Stimulated activated CD4-positive, alpha-beta T cell treated with anti-CD3 and anti-CD28 coated beads, Interleukin-4, amount 100 ng/mL, for 4 hours (primary cell): ENCODE measurements around the gene CYTH2.

Source experiments
- DNase-seq, 2 experiments: peaks; one replicate each; pipeline ENCODE4 v3.0.0-alpha.2; 2020

CYTH2 gene

DNA sequence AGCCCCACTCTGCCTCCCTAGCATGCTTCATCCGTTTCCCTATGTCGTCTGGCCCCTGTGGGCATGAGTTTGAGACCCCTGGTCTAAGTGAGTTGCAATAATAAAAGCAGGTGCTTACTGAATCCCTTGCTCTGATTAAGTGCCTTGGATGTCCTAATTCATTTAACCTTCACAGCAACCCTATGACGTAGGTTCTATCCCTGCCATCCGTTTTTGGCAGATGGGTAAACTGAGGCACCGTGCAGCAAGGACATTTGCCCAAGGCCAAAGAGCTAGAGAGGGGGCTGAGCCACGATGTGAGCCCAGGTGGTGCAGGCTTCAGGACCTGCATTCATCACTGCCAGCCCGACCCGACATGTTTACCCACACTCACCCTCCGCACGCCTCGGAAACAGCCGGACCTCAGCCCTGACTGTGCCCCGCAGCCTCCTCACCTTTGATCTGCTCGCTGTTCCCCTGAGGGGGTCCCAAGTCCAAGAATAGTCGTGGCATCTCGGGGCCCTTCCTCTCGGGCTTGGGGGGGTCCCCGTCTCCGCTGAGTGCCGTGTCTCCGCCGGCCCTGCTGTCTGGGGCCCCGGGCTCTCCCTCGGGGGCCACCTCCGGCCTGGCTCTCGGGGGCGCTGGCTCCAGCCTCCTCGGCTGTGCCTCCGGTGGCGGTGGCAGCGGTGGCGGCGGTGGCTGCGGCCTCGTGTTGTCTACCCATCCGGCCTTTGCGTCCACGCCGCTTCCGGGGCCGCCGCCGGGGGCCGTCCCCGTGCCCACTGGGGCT, 28.0 kb downstream of the CYTH2 start:
- DNase-seq = no peak

DNA sequence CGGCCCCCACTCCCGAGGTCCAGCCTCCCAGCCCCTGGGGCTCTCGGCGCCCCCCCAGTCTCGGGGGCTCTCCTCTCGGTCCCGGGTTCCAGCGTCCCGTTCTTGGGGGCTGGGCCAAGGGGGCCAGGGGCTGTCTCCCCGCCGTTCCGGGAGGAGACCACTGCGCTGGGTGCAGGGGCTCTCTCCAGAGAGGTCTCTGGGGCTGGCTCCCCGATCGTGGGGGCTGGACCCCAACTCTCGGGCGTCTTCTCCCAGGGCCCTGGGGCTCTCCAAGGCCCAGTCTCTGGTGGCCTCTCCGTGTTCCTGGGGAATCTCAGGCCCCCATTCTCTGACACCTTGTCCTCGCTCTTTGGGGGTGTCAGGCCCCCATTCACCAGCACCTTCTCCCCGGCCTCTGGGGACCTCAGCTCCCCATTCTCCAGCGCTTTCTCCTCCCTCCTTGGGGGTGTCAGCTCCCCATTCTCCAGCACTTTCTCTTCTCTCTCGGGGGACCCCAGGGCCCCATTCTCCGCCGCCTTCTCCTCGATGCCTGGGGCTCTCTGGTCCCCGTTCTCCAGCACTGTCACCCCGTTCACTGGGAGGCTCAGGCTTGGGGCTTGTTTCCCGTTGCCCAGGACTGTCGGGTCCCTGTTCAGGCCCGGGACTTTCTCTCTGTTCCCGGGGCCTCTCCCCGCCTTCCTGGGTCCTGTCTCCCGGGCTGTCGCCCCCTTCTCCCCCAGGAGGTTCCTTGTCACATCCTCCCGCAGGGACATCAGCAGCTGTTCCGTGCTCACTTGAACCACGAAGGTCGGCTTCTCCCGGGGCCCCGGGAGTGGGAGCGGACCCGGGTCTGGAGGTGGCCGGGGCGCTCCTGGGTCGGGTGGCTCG, 28.8 kb downstream of the CYTH2 start:
- DNase-seq = no peak

DNA sequence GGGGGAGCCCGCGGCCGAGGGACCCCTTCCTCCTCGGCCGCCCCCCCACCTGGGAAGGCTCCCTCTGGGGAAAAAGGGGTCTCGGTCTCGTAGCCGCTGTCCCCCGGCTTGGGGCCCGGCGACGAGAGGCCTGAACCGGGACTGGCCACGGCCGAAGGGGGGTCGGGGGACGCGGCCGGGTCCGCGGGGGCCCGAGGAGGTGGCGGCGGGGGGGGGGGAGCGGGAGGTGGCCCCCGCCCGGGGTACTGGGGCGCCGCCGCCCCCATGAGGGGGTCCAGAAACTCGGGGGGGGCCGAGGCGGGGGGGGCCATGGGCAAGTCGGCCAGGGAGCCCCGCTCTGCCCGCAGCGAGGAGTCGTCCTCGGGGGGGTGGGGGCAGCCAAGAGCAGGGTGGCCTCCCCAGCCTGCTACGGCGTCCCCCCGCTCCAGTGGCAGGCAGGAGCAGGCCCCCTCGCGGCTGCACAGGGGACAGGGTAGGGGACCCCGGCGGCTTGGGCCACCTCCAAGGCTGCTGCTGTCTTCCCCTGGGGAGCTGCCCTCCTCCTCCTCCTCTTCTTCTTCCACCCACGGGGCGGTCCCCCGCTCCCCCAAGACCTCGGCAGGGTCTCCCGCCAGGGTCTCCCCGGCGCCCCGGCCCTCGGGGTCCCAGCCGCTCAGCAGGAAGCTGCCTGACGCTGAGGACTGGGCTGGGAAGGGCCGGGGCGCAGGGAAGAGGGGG, 29.6 kb downstream of the CYTH2 start:
- DNase-seq = no peak

GRCh38 chr19:48499316-48500090, 30.3 kb downstream of the CYTH2 start:
- DNase-seq = no peak

GRCh38 chr19:48500830-48501493, 31.8 kb downstream of the CYTH2 start:
- no peak for DNase-seq

GRCh38 chr19:48501494-48502349, 32.6 kb downstream of the CYTH2 start:
- DNase-seq = peak; percentile 47 to 73

DNA sequence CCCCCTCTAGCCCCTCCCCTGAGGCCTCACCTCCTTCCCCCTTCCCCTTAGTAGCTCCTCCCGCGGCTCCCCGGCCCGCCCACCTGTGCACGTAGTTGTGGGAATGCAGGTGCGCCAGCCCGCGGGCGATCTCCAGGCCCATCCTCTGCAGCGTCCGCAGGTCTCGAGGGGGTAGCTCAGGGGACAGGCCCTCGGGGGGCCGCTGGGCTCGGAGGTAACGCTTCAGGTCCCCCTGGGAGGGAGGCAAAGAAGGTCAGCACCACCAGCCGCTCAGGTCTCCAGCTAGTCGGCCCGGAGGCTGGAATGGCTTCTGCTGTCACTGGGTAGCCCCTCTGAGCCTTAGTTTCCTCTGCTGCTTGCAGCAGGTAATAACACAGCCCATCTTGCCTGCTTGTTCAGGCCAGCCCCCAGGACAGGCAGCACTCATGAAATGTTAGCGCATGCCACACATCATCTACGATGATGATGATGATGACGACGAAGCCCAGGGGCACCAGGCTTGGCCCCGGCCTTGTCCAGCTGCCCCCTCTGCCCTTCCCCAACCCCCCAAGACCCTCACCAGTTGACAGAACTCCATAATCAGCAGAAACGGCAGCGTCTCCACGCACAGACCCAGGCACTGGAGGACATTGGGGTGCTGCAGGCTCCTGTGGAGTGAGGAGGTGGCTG, 33.3 kb downstream of the CYTH2 start:
- peak in 1 of 2 experiments; percentile 64 for DNase-seq

DNA sequence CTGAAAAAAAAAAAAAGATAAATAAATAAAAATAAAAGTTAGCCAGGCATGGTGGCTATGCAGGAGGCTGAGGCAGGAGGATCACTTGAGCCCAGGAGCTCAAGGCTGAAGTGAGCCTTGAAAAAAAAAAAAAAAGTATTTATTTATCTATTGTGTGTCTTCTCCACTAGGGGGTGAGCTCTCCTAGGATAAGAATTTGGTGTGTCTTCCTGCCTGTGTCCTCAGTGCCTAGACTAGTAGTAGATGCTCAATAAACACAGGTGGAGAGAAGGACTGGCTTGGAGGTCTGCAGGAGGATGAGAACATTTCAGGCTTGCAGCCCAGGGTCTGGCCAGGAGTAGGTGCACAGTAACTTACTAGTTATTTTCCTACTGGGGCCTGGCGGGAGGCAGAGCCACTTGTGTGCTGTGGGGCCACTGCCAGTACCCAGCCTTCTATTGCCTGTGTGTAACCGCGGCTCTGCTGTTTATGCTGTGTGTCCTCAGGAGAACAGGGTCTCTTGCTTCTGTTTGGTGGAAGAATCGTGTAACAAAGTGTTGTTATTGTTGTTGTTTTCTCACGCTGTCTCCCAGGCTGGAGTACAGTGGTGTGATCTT, 37.1 kb downstream of the CYTH2 start:
- no peak for DNase-seq

- DNase-seq = no peak
Observed at GRCh38 chr19:48507911-48508439, 38.8 kb downstream of the CYTH2 start.

DNA sequence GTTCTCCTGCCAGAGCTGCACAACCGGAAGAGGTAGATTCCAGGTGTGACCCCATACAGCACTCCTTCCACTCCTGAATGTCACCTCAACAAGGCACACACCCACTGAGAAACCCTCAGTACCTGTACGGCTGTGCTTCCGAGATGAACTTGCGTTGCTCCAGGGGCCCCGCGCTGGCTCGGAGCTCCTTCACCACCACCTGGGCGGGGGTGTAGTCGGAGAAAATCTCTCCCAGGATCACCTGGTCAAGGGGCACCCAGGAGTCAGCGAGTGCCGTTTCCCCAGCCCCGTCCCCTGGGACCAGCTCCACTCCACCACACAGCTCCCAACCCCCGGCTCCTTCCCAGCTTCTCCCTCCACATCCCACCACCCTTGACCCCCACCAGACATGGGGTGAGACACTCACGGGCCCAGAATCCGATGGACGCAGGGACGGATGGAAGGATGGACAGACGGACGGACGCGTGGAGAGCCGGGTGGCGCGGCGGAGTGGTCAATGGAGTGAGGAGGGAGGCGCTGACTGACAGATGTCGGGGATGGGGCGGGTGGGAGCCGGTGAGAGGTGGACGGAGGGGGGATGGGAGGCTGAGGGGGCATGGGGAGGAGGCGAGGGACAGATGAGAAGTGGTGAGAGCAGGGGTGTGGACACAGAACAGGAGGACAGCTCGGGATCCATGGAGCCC, 39.7 kb downstream of the CYTH2 start:
- no peak for DNase-seq

DNA sequence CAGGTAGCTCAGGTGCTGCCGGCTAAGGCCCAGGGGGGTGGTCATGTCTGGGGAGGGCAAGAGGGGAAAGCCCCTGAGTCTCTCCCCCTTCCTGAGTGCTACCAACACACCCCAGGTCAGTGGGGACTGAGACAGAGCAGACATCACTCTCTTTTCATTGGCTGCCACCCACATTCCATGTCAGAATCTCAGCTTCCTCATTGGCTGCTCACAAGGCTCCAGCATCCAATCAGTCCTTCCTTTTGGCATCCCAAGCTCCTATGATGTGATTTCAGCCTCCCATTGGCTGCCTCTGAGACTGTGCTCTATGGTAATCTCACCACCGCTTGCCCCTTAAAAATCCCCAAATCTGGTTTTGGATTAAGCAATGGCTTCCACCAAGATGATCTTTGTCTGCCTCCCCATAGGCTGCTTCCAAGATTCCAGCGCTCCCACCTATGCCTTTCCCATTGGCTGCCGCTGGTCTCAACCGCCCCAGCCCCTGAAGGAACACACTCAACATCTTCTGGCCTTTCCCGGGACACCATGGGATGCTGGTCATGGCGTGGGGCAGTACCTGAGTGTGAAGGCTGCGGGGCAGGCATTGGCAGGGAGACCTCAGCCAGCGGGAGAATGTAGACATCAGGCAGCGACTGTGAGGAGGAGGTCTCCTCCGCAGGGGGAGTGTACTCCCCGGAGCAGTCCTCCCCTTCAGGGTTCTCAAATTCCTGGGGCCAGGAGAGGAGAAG, 40.5 kb downstream of the CYTH2 start:
- DNase-seq = no peak

GRCh38 chr19:48510421-48511268, 41.5 kb downstream of the CYTH2 start:
- DNase-seq = peak; percentile 66 to 71

DNA sequence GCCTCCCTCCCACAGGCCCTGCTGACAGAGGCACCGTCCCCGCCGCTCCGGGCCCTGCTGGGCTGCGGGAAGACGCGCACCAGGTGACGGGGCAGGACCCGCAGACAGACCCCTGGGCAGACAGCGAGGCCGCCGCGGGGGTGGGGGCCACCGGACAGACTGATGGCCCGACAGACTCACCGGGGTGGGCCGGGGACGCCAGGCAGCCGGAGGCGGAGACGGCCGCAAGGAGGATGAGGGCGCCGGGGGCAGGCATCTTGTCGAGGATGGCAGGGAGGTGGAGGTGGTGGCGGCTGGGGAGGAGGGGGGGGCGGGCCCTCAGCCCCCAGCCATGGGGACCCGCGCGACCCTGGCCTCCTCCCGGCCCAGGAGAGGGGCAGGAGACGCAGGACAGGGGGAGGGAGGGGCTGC, 42.2 kb downstream of the CYTH2 start:
- no peak for DNase-seq

GRCh38 chr19:48511800-48512503, 42.8 kb downstream of the CYTH2 start, which contains the start of gene LMTK3:
Gene LMTK3 (minus strand): TSS chr19:48511835. CDS start chr19:48511576, 259 bp downstream.
- peak; percentile 64 to 81 for DNase-seq

DNA sequence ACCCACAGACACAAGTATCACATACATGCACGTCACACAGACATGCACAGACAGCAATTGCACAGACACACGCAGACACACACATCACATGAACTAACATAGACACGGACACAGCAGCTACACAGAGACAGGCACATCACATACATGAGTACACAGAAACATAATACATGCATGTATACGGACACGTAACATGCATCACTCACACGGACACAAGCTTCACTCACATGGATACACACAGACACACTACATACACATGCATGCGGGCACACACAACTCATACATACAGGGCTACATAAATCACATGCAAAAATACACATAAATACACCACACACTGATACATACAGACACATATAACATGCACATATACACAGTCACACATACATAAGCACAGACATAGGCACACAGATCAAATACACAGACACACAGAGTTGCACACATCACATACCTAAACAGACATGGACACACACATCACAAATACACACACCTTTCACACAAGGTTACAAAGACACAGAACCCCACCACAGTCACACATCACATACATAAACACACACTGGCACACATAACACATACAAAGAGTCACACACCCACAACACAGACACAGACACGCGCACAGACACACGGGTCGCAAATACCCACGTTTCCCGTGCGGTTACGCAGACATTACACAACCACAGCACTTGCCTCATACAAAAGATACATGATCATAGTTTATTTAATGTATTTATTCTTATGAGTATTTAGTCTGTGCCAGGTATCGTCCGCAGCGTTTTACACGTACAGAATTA, 43.5 kb downstream of the CYTH2 start:
- no peak for DNase-seq
